Adrenal gland (tissue), 5 donors: Measurements from ENCODE around the gene INO80D.

Experiments used
- POLR2A ChIP-seq, 2 donors: fragments of 450-650 bp; IDR thresholded peaks; one replicate each; pipeline ENCODE4 v1.6.1; 2017; ENCODE audit warnings: antibody characterized with exemption in 2 of 2, mild to moderate bottlenecking in 2 of 2, moderate library complexity in 1 of 2
- TF ChIP-seq, protein P1 (sequence below), 6 experiments: fragments of 450-650 bp in 4 of 6; fragments of 200-600 bp in 2 of 6; sonication (generic) in 1 of 6; IDR thresholded peaks; 1 replicate in 5 of 6; 2 replicates in 1 of 6; pipeline versions ENCODE4 v1.5.1 to v1.8.0; 2016 to 2021; ENCODE audit warnings: antibody characterized with exemption in 6 of 6, mild to moderate bottlenecking in 2 of 6, moderate library complexity in 1 of 6
- donor health status: DM: no; HTN: no; CAD: no.

DNA sequence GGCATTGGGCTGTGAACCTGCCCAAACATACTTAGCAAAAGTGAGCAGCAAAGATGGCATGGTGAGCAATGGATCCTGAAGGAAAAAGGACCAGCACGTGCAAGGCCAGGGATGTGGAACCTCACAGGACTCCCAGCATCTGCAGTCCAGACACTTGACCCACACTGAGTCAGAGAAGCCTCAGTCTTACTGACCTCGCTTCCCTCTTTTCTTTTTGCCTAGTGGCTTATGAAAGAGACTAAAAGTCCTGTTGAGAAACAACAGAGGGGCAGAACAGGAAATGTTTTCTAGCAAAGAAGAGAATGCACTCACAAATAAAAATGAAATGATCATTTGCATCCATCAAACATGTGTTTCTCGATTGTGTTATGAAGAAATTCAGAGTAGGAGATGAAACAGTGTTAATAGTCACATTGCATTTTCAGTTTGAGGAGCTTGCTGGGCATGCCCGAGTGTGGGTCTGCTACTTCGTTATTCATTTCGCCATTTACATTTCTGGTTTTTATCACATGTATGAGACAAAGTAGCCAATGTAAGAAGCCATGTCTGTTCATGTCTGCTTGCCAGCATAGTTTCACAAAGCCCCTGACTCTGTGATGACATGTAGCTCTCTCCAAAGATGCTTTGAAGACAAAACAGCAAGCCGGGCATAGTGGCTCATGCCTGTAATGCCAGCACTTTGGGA is 118.4 kb downstream of the INO80D start:
- TF ChIP-seq, protein P1, sequence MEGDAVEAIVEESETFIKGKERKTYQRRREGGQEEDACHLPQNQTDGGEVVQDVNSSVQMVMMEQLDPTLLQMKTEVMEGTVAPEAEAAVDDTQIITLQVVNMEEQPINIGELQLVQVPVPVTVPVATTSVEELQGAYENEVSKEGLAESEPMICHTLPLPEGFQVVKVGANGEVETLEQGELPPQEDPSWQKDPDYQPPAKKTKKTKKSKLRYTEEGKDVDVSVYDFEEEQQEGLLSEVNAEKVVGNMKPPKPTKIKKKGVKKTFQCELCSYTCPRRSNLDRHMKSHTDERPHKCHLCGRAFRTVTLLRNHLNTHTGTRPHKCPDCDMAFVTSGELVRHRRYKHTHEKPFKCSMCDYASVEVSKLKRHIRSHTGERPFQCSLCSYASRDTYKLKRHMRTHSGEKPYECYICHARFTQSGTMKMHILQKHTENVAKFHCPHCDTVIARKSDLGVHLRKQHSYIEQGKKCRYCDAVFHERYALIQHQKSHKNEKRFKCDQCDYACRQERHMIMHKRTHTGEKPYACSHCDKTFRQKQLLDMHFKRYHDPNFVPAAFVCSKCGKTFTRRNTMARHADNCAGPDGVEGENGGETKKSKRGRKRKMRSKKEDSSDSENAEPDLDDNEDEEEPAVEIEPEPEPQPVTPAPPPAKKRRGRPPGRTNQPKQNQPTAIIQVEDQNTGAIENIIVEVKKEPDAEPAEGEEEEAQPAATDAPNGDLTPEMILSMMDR (IDR thresholded peaks at IDR 0.05) = no peak
- TF ChIP-seq POLR2A (IDR thresholded peaks at IDR 0.05) = no peak
